Breast epithelium (tissue), 4 donors: Measurements from ENCODE around the gene PIK3R6. TPM values are rescaled to one million over a fixed set of nuclear protein-coding genes. Genes with fewer than 3 reads are reported as not detected.

Experiments
- DNase-seq, 2 donors: peaks; one replicate each; pipeline ENCODE4 v3.0.0-alpha.2; 2019; ENCODE audit warnings: low spot score in 2 of 2
- H3K27ac ChIP-seq, 2 donors: fragments of 200-600 bp; sonication (generic) in 1 of 2; one replicate each; pipeline ENCODE4 v1.5.1; 2016 to 2019; ENCODE audit warnings: mild to moderate bottlenecking in 1 of 2
- H3K27me3 ChIP-seq, 2 donors: fragments of 200-600 bp; sonication (generic) in 1 of 2; one replicate each; pipeline versions ENCODE4 v1.5.1 to v1.6.0; 2017 to 2019; ENCODE audit warnings: control low read depth in 1 of 2, mild to moderate bottlenecking in 1 of 2
- H3K36me3 ChIP-seq: fragments of 200-600 bp; one replicate; pipeline ENCODE4 v1.5.1; 2019
- H3K4me1 ChIP-seq, 2 donors: fragments of 200-600 bp; sonication (generic); one replicate each; pipeline ENCODE4 v1.5.1; 2016 to 2019; ENCODE audit warnings: control low read depth in 1 of 2
- H3K4me3 ChIP-seq, 3 donors: fragments of 200-600 bp; sonication (generic); 1 replicate in 2 of 3; 2 replicates in 1 of 3; pipeline ENCODE4 v1.5.1; 2016 to 2019; ENCODE audit warnings: mild to moderate bottlenecking in 3 of 3, moderate library complexity in 2 of 3
- H3K9me3 ChIP-seq, 2 donors: fragments of 200-600 bp; sonication (generic) in 1 of 2; one replicate each; pipeline ENCODE4 v1.5.1; 2016 to 2019; ENCODE audit warnings: control low read depth in 1 of 2
- POLR2A ChIP-seq: fragments of 450-650 bp; IDR thresholded peaks from one replicate; pipeline ENCODE4 v1.6.1; 2016; ENCODE audit warnings: antibody characterized with exemption, mild to moderate bottlenecking, moderate library complexity
- POLR2AphosphoS5 ChIP-seq, 3 donors: sonication (generic); formaldehyde crosslinking; IDR thresholded peaks; one replicate each; pipeline ENCODE4 v1.6.1; 2017; ENCODE audit warnings: antibody characterized with exemption in 3 of 3
- intact Hi-C: fragments of 100-400 bp; cut with DNase I; formaldehyde crosslinking; loops from one replicate; pipeline ENCODE4 v1.15.1; 2023; ENCODE audit warnings: low total_unique reads
- total RNA-seq, 3 donors: library from RNA; depleted of rRNA; stranded (reverse); fragments of >200 nt; gene quantifications; one replicate each; pipeline ENCODE4 v1.1.0, GENCODE V29; 2016
- TF ChIP-seq, protein P1 (sequence below), 3 donors: fragments of 450-650 bp; IDR thresholded peaks; one replicate each; pipeline ENCODE4 v1.5.1; 2016 to 2017; ENCODE audit warnings: antibody characterized with exemption in 3 of 3, mild to moderate bottlenecking in 3 of 3, moderate library complexity in 3 of 3

The PIK3R6 gene
- total RNA-seq, 3 donors from 2014 or later: under 0.01 to 2.9 (median 2.5) TPM

DNA sequence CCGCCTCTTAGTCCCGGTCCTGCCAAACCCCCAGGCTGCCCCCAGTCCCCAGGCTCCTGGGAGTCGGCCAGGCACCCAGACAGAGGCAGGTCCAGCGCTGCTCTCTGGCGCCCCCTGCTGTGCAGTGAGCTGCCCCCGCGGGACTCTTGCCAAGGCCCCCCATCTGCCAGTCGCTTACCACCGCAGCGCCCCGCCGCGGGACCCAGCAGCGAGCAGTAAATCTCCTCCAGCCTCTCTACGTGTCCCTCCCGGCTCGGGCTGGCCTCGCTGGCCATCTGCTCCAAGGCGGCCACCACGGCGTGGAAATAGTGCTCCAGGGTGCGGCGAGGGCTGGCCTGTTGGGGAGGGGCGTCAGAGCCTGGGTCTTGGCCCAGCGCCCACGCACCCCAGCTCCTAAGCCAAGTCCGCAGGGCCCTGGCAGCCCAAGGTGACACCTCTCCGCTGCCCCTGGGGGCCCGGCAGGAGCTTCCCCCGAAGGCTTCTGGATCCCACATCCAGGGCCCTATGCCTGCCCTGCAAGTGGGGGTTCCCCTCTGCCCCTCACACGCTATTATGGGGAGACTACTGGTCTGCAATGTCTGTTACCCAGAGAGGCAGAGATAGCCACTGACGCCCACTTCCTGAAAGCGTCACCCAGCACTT lies 34.6 kb downstream of the PIK3R6 start:
- H3K27ac ChIP-seq: no peak overlapping the region
- H3K4me1 ChIP-seq: no peaks in the 10 kb centered on the region
- peaks cover 0 to 3% of the 10 kb centered on the region in 2 donors for H3K27me3 ChIP-seq
- TF ChIP-seq POLR2A (no peak), POLR2AphosphoS5 (IDR thresholded peaks at IDR 0.05) (no peak)
- TF ChIP-seq, protein P1, sequence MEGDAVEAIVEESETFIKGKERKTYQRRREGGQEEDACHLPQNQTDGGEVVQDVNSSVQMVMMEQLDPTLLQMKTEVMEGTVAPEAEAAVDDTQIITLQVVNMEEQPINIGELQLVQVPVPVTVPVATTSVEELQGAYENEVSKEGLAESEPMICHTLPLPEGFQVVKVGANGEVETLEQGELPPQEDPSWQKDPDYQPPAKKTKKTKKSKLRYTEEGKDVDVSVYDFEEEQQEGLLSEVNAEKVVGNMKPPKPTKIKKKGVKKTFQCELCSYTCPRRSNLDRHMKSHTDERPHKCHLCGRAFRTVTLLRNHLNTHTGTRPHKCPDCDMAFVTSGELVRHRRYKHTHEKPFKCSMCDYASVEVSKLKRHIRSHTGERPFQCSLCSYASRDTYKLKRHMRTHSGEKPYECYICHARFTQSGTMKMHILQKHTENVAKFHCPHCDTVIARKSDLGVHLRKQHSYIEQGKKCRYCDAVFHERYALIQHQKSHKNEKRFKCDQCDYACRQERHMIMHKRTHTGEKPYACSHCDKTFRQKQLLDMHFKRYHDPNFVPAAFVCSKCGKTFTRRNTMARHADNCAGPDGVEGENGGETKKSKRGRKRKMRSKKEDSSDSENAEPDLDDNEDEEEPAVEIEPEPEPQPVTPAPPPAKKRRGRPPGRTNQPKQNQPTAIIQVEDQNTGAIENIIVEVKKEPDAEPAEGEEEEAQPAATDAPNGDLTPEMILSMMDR (IDR thresholded peaks at IDR 0.05): no peak
- H3K36me3 ChIP-seq: no peaks in the 10 kb centered on the region
- no peak for DNase-seq
- H3K4me3 ChIP-seq: peak overlapping the region in 2 of 3 donors; percentile 20 to 33
- intact Hi-C loops: no loop called here
- H3K9me3 ChIP-seq: peaks cover 0 to 2% of the 10 kb centered on the region in 2 donors

DNA sequence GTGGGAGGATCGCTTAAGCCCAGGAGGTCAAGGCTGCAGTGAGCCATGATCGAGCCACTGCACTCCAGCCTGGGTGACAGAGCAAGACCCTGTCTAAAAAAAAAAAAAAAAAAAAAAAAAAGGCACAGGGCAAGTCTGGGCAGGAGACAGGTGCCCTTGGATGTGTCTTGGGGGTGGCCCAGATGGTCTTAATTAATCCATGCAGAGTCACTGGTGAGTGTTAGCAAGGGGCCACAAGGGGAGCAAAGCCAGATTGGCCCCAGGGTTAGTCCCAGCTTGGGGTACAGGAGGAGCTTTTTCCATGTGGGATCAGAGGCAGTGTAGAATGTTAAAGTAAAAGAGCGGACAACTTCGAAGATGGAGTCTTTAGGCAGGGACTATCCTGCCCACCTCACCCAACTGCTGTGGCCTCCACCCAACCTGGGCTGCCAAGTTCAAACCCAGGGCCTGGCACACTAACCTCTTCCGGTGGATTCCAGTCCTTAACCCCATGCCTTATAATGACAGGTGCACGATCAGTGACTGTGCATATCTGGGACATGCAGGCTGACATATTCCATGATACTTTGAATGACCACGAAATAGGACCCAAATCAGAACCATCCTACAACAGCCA lies 36.1 kb downstream of the PIK3R6 start:
- Histone ChIP-seq H3K36me3 (no peaks in the 10 kb centered on the region), H3K27me3 (peaks cover 0 to 3% of the 10 kb centered on the region in 2 donors), H3K4me3 (no peak overlapping the region), H3K4me1 (no peaks in the 10 kb centered on the region), H3K9me3 (peaks cover 0 to 2% of the 10 kb centered on the region in 2 donors), H3K27ac (no peak overlapping the region)
- TF ChIP-seq POLR2A: no peak
- TF ChIP-seq, protein P1 (IDR thresholded peaks at IDR 0.05): no peak
- TF ChIP-seq POLR2AphosphoS5 (IDR thresholded peaks at IDR 0.05): no peak
- no peak for DNase-seq
- intact Hi-C loops: no loop called here

DNA sequence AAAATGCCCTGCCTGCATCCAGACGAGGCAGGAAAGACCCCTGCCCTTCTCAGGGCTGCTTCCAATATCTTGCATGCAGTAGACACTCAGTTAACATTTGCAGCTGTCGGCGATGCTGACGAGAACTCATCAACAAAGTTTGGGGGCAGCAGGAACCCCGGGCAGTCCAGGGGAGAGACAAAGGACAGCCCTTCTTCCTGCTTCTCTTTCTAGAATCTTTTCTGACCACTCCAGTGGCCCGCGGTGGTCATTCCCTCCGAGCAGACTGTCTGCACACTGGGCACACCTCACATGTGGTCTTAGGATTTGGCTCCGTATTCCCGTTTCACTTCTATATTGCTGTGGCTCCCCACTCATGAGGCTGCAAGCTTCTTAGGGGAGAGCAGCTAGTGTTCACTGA lies 37.3 kb downstream of the PIK3R6 start:
- intact Hi-C loops: no loop called here
- H3K27ac ChIP-seq: no peak overlapping the region

DNA sequence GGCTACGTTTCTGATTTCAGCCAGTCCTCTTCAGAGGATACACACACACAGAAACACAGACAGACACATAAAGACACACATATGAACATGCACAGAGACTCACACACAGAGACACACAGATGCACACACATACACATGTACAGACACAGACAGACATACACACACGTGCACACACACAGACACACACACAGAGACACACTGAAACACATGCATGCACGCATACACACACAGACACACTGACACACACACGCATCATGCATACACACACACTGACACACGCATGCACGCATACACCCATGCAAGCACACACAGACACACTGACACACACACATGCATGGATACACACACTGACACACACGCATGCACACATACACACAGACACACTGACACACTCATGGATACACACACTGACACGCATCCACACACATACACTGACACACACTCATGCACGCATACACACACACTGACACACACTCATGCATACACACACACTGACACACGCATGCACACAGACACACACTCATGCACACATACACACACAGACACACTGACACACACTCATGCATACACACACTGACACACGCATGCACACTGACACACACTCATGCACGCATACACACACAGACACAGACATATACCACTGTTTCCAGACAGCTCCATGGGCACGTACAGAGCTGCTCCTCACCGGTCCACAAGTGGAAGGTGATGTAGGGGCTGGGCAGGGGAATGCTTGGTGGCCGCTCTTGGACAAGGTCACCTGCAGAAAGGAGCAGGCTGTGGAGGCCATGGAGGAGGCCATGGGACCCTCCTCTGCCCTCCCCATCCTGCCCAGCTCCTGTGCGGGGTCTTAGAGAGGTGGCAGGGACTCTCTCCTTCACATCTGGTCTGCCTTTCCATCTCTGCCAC lies 38.2 kb downstream of the PIK3R6 start:
- Histone ChIP-seq H3K27me3 (peaks cover 0 to 3% of the 10 kb centered on the region in 2 donors), H3K4me3 (no peak overlapping the region), H3K36me3 (no peaks in the 10 kb centered on the region), H3K4me1 (no peaks in the 10 kb centered on the region), H3K9me3 (peaks cover 0 to 2% of the 10 kb centered on the region in 2 donors), H3K27ac (no peak overlapping the region)
- no peak for DNase-seq
- intact Hi-C loops: no loop called here
- TF ChIP-seq POLR2AphosphoS5 (IDR thresholded peaks at IDR 0.05) (no peak), POLR2A (no peak)
- TF ChIP-seq, protein P1 (IDR thresholded peaks at IDR 0.05): no peak

More for the DNA sequence above, 37.3 kb downstream of the PIK3R6 start:
- peaks cover 0 to 2% of the 10 kb centered on the region in 2 donors for H3K9me3 ChIP-seq
- no peaks in the 10 kb centered on the region for H3K36me3 ChIP-seq
- no peak overlapping the region for H3K4me3 ChIP-seq
- H3K27me3 ChIP-seq: peaks cover 0 to 3% of the 10 kb centered on the region in 2 donors
- DNase-seq: no peak
- no peaks in the 10 kb centered on the region for H3K4me1 ChIP-seq
- no peak for TF ChIP-seq POLR2AphosphoS5 (IDR thresholded peaks at IDR 0.05)
- TF ChIP-seq, protein P1 (IDR thresholded peaks at IDR 0.05): no peak
- no peak for TF ChIP-seq POLR2A
